ENCODE data around the gene NEUROG2. TPM values are rescaled to one million over a fixed set of nuclear protein-coding genes. Genes with fewer than 3 reads are reported as not detected.

NEUROG2 gene
- total and polyA plus RNA-seq, 2 of the 8 experiments (the other 6 are each of a cell fraction or from before 2014, with no cell fraction given), result 0.03 TPM; not detected in 1

DNA sequence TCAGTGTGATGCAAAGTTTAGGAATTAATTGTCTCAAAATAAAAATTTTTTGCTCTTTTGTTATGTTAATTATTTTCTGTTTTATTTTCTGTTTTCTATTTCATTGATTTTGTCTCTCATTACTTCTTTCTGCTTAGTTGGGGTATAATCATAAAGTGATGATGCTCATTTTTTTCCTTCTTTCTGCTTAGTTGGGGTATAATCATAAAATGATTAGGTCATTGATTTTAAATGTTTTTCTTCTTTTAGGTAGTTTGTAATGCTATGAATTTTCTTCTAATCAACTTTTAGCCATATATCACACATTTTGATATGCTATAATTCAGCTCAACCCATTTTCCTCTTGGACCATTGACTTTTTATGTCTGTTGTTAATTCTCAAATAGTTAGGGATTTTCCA, 43.7 kb downstream of the NEUROG2 start:
- H3K4ac ChIP-seq (replicated peaks; ENCODE audit: insufficient read length, low read depth, low read length), result no peak overlapping the region
- no peaks in the 10 kb centered on the region; the same call in 1 of the 2 replicates for H3K23me2 ChIP-seq (ENCODE audit: low read depth, low read length)
- no peak overlapping the region for H3K56ac ChIP-seq (replicated peaks; ENCODE audit: insufficient read length, low read depth, low read length)
- no peaks in the 10 kb centered on the region for H3K9me3 ChIP-seq (ENCODE audit: insufficient read depth in 2 of 2, low read depth in 1 of 2, low read length in 1 of 2)
- H2BK20ac ChIP-seq (ENCODE audit: low read length), result no peak overlapping the region
- H3K27ac ChIP-seq (ENCODE audit: low read depth, low read length), result no peak overlapping the region
- no peak overlapping the region for H3K9ac ChIP-seq (replicated peaks in 1 of 4; ENCODE audit: extremely low read depth in 1 of 4, low read depth in 3 of 4, low read length in 3 of 4)
- POLR2A ChIA-PET (ENCODE audit: partially characterized antibody), result interaction anchor here (0.7 kb wide), 1 partner anchor 110 kb away, joined by 3 read pairs; no protein-coding TSS in a partner anchor
- no peak overlapping the region for H2AK5ac ChIP-seq (ENCODE audit: low read depth, low read length)
- no peak overlapping the region for H2BK15ac ChIP-seq (ENCODE audit: low read length)
- CTCF ChIA-PET (ENCODE audit: partially characterized antibody), result no interaction called here
- H3K4me3 ChIP-seq (ENCODE audit: extremely low read depth in 1 of 4, insufficient read depth in 2 of 4, low read depth in 3 of 4, low read length in 4 of 4), result no peak overlapping the region
- H2BK12ac ChIP-seq (ENCODE audit: low read depth, low read length), result no peak overlapping the region
- H4K91ac ChIP-seq (replicated peaks; ENCODE audit: insufficient read length, low read length), result no peak overlapping the region
- H3K27me3 ChIP-seq (replicated peaks in 1 of 4; ENCODE audit: control insufficient read depth in 3 of 4, extremely low read depth in 1 of 4, insufficient read depth in 3 of 4, low read length in 3 of 4), result no peaks in the 10 kb centered on the region
- H3K79me1 ChIP-seq (ENCODE audit: low read depth, low read length), result no peaks in the 10 kb centered on the region
- H2BK5ac ChIP-seq (ENCODE audit: low read depth, low read length), result no peak overlapping the region
- no peak overlapping the region for H2AFZ ChIP-seq (ENCODE audit: low read length)
- H2BK120ac ChIP-seq (replicated peaks; ENCODE audit: low read depth, low read length), result no peak overlapping the region
- H3K18ac ChIP-seq (ENCODE audit: extremely low read depth, low read length), result no peak overlapping the region
- H3K36me3 ChIP-seq (ENCODE audit: control insufficient read depth in 2 of 4, insufficient read depth in 4 of 4, low read length in 3 of 4), result no peaks in the 10 kb centered on the region
- no peak overlapping the region for H3K23ac ChIP-seq (ENCODE audit: insufficient read length)
- H4K5ac ChIP-seq (ENCODE audit: insufficient read length, low read depth, low read length), result no peak overlapping the region
- no peak overlapping the region for H4K8ac ChIP-seq (ENCODE audit: extremely low read depth, insufficient read depth, low read length)
- no peak for TF ChIP-seq CBX8 (IDR thresholded peaks at IDR 0.05; ENCODE audit: borderline replicate concordance, low read depth, low read length)
- TF ChIP-seq, protein P1, sequence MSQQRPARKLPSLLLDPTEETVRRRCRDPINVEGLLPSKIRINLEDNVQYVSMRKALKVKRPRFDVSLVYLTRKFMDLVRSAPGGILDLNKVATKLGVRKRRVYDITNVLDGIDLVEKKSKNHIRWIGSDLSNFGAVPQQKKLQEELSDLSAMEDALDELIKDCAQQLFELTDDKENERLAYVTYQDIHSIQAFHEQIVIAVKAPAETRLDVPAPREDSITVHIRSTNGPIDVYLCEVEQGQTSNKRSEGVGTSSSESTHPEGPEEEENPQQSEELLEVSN (IDR thresholded peaks at IDR 0.05), result no peak
- TF ChIP-seq, protein P2, sequence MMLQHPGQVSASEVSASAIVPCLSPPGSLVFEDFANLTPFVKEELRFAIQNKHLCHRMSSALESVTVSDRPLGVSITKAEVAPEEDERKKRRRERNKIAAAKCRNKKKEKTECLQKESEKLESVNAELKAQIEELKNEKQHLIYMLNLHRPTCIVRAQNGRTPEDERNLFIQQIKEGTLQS (IDR thresholded peaks at IDR 0.05; ENCODE audit: insufficient read depth, low read depth, low read length), result no peak
- no peak for TF ChIP-seq SIX5 (IDR thresholded peaks at IDR 0.05; ENCODE audit: low read depth, low read length)
- TF ChIP-seq JUND (IDR thresholded peaks at IDR 0.05; ENCODE audit: low read length), result no peak
- no peak for TF ChIP-seq RNF2 (IDR thresholded peaks at IDR 0.05; ENCODE audit: borderline replicate concordance, low read depth, low read length, missing control alignments, poor library complexity, severe bottlenecking)
- no peak for TF ChIP-seq POLR2AphosphoS5 (IDR thresholded peaks at IDR 0.05; ENCODE audit: low read depth, low read length)
- no peak for TF ChIP-seq SIRT6 (IDR thresholded peaks at IDR 0.05; ENCODE audit: low read length)
- DNase-seq (ENCODE audit: low read depth in 1 of 2, low spot score in 2 of 2) (no peak), FAIRE-seq (no peak)
- no peaks in the 10 kb centered on the region for H3K4me1 ChIP-seq (replicated peaks in 1 of 4; ENCODE audit: control insufficient read depth in 3 of 4, insufficient read depth in 4 of 4, low read length in 3 of 4)
- no peaks in the 10 kb centered on the region for H4K20me1 ChIP-seq (replicated peaks in 1 of 2; ENCODE audit: control insufficient read depth in 1 of 2, insufficient read depth in 2 of 2, low read length in 2 of 2)
- H3K79me2 ChIP-seq (ENCODE audit: control insufficient read depth in 1 of 2, insufficient read depth in 2 of 2, low read length in 2 of 2), result no peaks in the 10 kb centered on the region
- H3K14ac ChIP-seq (ENCODE audit: insufficient read length), result no peak overlapping the region
- H3K4me2 ChIP-seq (ENCODE audit: insufficient read depth in 1 of 2, low read depth in 2 of 2, low read length in 2 of 2), result no peak overlapping the region

All from H1 (cell line).